Kidney epithelial cell (primary cell): ENCODE data around the gene VEZT. TPM values are rescaled to one million over a fixed set of nuclear protein-coding genes. Genes with fewer than 3 reads are reported as not detected.

Experiments
- DNase-seq: peaks from one replicate; pipeline ENCODE4 v3.0.0-alpha.2; 2010; ENCODE audit warnings: low read depth
- H3K27me3 ChIP-seq: 2 replicates; pipeline ENCODE4 v1.6.0; 2011; ENCODE audit warnings: low read length; ENCODE audit not compliant: control insufficient read depth, insufficient read depth
- H3K36me3 ChIP-seq: 2 replicates; pipeline ENCODE4 v1.5.1; 2011; ENCODE audit warnings: low read length; ENCODE audit not compliant: control insufficient read depth, insufficient read depth
- H3K4me3 ChIP-seq: 2 replicates; pipeline ENCODE4 v1.5.1; 2011; ENCODE audit warnings: low read depth, mild to moderate bottlenecking, control low read depth, low read length
- total RNA-seq: library from RNA; depleted of rRNA; stranded (reverse); fragments of >200 nt; gene quantifications from 2 replicates; pipeline ENCODE4 v1.2.3, GENCODE V29; 2015
- TF ChIP-seq, protein P1 (sequence below): IDR thresholded peaks from 2 replicates; pipeline ENCODE4 v1.5.1; 2011; ENCODE audit warnings: mild to moderate bottlenecking, moderate library complexity, low read length, control low read depth, inconsistent platforms; ENCODE audit not compliant: insufficient read depth, poor library complexity, severe bottlenecking

VEZT gene
- total RNA-seq, 1 donor from 2014 or later: 82.7 TPM

DNA sequence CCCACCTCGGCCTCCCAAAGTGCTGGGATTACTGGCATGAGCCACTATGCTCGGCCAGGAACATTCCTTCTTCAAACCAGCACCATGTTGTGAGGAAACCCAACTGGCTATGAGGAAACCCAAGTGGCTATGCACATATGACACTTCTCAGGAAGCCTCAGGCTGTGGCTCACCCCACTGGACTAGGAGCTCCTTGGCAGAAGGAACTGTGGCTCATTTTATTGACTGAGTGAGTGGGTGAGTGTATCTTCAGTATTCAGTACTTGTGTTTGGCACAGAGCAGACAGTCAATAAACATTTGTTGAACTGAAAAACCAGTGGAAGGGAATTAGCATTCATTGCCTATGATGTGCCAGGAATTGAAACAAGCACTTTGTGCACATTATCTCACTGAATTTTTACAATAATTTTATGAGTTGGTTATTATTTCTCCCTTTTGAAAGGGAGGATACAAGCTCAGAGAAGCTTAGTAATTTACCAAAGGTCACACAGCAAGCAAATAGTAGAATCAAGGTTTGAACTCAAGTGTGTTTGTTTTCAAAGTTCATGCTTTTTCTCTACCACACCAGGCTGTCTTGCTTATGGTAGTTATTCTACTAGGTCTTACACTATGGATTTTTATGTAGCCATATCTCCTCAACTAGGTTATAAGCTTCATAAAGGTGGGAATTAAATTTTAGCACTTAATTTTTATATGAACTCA, 121.6 kb downstream of the VEZT start:
- Histone ChIP-seq H3K27me3 (no peaks in the 10 kb centered on the region), H3K36me3 (no peaks in the 10 kb centered on the region), H3K4me3 (no peak overlapping the region)
- DNase-seq: no peak
- TF ChIP-seq, protein P1, sequence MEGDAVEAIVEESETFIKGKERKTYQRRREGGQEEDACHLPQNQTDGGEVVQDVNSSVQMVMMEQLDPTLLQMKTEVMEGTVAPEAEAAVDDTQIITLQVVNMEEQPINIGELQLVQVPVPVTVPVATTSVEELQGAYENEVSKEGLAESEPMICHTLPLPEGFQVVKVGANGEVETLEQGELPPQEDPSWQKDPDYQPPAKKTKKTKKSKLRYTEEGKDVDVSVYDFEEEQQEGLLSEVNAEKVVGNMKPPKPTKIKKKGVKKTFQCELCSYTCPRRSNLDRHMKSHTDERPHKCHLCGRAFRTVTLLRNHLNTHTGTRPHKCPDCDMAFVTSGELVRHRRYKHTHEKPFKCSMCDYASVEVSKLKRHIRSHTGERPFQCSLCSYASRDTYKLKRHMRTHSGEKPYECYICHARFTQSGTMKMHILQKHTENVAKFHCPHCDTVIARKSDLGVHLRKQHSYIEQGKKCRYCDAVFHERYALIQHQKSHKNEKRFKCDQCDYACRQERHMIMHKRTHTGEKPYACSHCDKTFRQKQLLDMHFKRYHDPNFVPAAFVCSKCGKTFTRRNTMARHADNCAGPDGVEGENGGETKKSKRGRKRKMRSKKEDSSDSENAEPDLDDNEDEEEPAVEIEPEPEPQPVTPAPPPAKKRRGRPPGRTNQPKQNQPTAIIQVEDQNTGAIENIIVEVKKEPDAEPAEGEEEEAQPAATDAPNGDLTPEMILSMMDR: no peak

DNA sequence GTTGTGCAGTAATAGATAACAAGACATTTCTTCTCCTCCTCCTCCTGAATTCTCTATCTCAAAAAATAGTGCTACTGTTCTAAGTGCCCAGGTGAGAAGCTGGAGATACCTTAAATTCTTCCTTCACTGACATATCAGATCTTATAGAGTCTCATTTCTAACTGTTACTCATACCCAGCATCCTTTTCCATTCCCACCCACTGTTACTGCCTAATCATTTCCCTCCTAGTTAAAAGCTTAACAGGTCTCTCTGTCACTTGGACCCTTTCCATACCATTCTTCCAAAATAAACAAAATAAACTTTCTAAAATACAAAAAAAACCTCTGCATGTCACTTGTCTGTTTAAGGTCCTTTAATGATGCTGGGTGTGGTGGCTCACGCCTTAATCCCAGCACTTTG, 124.4 kb downstream of the VEZT start:
- H3K27me3 ChIP-seq: no peaks in the 10 kb centered on the region
- no peak overlapping the region for H3K4me3 ChIP-seq
- TF ChIP-seq, protein P1: no peak
- DNase-seq: no peak
- H3K36me3 ChIP-seq: no peaks in the 10 kb centered on the region

DNA sequence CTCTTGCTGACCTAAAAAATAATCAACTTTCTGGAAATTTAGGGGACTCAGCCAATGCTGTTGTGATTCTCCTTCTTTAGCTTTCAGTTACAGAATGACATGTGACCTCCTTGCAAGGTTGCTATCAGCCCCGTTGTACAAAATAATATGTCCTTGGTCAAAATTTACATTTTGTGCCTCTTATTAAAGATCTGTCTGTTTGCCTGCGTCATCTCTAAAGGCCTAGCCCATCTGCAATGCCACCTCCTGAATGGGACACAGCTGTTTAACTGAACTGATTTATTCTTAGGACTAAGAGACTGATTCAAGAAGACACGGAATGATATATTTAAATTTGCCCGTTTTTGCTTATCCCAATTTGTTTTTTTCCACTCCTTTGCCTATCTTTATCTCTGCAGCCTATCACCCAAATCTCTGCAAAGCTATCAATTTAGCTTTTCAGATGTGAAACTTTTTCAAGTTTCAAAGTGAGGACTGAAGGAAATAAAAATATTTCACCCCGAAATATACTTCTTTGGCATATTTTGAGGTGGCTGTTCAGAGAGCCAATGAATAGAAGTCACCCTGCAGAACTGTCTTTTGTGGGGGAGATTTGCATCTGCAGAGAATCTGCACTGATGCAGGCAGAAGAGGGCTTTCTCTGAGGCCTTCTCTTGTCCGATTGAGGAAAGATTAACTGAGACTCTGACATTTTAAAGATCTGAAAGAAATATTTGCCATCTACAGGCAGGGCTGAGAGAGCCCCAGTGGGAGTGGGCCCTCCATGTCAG, 126.0 kb downstream of the VEZT start:
- Histone ChIP-seq H3K36me3 (no peaks in the 10 kb centered on the region), H3K4me3 (no peak overlapping the region), H3K27me3 (no peaks in the 10 kb centered on the region)
- TF ChIP-seq, protein P1: no peak
- DNase-seq: no peak

DNA sequence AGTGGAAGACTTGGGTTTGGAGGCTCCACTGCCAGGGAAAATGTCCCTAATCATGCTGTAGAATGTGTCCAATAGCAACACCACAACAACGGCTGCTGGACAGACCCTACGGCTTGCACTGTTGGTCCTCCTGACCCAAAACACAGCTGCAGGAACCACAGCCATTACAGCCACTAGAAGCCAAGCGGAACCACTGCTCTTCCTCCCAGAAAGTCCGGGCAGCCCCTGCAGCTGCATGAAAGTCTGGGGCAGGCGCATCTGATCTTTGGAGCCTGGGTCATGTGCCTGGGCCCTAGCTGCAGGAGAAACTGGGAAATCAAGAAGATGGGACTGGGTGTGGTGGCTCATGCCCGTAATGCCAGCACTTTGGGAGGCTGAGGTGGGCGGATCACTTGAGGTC, 131.7 kb downstream of the VEZT start:
- Histone ChIP-seq H3K27me3 (no peaks in the 10 kb centered on the region), H3K4me3 (no peak overlapping the region), H3K36me3 (no peaks in the 10 kb centered on the region)
- TF ChIP-seq, protein P1: no peak
- no peak for DNase-seq

DNA sequence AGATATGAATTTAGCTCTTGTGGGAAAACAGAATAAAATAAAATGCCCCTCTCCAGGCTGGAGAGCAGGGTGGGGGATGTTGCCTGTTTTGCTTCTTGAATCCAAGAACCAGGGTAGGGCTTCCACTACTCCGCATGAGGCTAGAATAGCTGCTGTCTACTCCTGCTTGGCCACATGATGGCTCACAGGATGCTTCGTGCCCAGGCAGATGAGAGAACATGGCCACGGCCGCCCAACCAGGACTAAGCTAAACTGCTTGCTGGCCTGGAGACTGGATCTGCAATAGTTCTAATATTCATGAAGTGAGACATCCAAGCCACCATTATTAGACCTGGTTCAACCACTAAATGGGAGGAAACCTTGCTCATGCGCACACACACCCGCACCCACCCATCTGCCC, 134.1 kb downstream of the VEZT start:
- H3K27me3 ChIP-seq: no peaks in the 10 kb centered on the region
- H3K36me3 ChIP-seq: no peaks in the 10 kb centered on the region
- H3K4me3 ChIP-seq: no peak overlapping the region
- DNase-seq: no peak
- TF ChIP-seq, protein P1: no peak

Other genes starting within 250 kb of the VEZT start
- 83.2 and 123 TPM in 2 replicates for gene NDUFA12, start 214.1 kb upstream of the VEZT start, total RNA-seq
- 38.9 and 42.7 TPM in 2 replicates for gene NR2C1, start 144.2 kb upstream of the VEZT start, total RNA-seq
- 31.5 and 40.9 TPM in 2 replicates for gene FGD6, start 340 bp upstream of the VEZT start, total RNA-seq